GM20000 (cell line): Measurements from ENCODE around the gene KRTAP10-3.
"Not testable (repeated sequence)": the region's sequence is repeated elsewhere in the genome, so short reads cannot be mapped to it uniquely, and the experiment has no call there.

ENCODE experiments used
- DNase-seq: peaks from one replicate; pipeline ENCODE4 v3.0.0; 2012; ENCODE audit warnings: low spot score
- TF ChIP-seq, protein P1 (sequence below): IDR thresholded peaks from 2 replicates; pipeline ENCODE4 v1.5.1; 2012; ENCODE audit warnings: mild to moderate bottlenecking, control low read depth; ENCODE audit errors: extremely low read depth, missing control alignments

The KRTAP10-3 gene

DNA sequence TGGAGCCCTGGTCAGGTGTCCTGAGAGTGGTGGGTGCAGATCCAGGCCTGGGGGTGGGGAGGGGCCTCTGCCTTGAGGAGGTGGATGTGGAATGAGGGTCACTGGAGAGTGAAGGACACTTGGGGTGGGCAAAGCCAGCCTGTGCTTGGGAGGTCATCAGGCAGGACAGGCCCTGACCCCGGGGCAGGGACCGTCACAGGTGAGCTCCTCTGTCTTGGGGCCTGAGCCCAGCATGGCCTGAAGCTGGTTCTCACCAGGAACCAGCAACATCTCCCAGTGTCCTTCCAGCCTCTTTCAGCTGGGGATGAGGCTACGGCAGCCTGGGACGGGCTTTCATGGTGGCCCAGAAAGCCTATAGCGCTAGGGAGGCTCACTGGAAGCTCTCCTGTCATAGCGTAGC is 6.5 kb downstream of the KRTAP10-3 start:
- TF ChIP-seq, protein P1, sequence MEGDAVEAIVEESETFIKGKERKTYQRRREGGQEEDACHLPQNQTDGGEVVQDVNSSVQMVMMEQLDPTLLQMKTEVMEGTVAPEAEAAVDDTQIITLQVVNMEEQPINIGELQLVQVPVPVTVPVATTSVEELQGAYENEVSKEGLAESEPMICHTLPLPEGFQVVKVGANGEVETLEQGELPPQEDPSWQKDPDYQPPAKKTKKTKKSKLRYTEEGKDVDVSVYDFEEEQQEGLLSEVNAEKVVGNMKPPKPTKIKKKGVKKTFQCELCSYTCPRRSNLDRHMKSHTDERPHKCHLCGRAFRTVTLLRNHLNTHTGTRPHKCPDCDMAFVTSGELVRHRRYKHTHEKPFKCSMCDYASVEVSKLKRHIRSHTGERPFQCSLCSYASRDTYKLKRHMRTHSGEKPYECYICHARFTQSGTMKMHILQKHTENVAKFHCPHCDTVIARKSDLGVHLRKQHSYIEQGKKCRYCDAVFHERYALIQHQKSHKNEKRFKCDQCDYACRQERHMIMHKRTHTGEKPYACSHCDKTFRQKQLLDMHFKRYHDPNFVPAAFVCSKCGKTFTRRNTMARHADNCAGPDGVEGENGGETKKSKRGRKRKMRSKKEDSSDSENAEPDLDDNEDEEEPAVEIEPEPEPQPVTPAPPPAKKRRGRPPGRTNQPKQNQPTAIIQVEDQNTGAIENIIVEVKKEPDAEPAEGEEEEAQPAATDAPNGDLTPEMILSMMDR: no peak
- DNase-seq: no peak

DNA sequence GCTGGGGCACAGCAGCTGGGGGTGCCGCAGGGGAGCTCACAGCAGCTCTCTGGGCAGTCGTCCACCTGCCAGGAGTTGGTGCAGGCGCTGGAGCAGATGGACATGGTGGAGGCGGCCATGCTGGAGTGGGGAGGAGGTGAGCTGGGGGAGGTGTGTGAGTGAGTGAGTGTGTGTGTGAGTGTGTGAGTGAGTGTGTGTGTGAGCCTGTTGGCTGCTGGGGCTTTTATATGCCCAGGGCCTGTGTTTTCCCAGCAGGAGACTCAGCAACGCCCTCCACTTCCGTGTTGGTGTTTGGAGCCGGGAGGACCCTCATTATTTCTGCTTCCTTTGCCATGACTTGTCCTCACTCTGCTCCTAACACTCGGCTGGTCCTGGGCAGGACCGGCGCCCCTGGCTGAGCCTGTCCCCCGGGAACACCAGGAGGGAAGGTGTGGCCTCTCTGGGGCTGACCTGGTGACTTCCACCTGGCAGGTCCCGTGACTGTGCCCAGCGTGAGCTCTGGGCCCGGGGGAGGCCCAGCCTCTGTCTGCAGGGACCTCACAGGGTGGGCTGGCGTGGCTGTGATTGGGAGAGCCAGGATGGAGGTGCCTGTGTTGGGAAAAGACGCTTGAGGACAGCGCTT is 7.1 kb downstream of the KRTAP10-3 start, which contains the start of gene KRTAP10-2:
KRTAP10-2 (minus strand) TSS at position 166 of the 622 bp plus-strand sequence; CDS start at position 119, 47 bp downstream.
- DNase-seq: no peak
- TF ChIP-seq, protein P1: no peak

DNA sequence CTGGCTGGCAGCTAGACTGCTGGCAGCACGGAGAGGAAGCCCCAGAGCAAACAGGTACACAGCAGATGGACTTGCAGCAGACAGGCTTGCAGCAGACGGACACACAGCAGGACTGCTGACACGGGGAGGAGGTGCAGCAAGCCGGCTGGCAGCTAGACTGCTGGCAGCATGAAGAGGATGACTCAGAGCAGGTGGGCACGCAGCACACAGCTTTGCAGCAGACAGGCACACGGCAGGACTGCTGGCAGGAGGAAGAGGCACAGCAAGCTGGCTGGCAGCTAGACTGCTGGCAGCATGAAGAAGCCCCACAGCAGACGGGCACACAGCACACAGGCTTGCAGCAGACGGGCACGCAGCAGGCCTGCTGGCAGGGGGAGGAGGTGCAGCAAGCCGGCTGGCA is 7.8 kb downstream of the KRTAP10-3 start:
- TF ChIP-seq, protein P1: no peak
- no peak for DNase-seq

DNA sequence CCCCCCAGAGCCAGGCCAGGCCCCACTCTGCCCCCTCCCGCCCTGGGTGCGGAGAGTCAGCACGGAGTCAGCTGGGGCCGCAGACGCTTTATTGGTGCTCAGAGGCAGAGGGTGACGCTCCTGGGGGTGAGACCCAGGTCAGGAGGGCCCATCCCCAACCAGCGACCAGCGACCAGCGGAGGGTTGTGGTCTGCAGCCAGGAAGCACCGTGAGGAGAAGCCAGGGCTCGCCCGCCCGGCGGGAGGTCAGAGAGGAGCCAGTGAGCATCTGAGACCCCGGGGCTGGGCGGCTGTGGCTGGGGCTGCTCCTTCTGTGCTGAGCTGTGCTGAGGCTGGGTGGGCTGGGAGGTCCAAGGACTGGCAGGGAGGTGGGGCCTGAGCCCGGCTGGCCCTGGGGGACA is 8.3 kb downstream of the KRTAP10-3 start:
- DNase-seq: not testable (repeated sequence)

DNA sequence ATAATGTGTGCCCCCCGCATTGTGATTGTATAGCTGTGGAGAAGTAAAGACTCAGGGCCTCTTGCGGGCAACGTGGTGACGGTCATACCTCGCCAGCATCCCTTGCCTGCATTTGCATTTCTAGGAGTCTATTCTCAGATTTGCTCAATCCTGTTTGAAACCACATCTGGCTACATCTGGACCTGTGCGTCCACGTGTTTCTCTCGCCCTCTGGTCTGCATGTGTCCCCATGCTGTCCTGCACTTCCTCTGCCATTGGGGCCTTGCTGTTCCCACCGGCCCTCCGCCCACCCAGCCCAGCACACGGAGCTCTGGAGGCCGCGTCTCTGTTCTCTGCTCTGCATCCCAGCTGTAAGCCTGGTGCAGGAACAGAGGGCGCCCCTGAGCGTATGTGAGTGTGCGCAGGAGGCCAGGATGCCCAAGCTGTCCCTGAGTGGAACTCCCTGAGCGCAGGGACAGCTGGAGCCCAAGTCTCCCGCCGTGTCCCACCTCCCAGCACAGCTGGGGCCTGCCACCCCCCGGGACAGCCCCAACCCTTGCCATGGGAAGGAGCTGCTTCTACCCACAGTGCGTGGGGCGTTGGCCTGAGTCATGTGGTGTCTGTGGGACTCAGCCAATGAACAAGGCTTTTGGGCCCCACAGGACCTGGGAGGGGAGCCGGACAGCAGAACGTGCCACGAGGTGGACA is 8.9 kb downstream of the KRTAP10-3 start:
- no peak for DNase-seq
- TF ChIP-seq, protein P1: no peak

DNA sequence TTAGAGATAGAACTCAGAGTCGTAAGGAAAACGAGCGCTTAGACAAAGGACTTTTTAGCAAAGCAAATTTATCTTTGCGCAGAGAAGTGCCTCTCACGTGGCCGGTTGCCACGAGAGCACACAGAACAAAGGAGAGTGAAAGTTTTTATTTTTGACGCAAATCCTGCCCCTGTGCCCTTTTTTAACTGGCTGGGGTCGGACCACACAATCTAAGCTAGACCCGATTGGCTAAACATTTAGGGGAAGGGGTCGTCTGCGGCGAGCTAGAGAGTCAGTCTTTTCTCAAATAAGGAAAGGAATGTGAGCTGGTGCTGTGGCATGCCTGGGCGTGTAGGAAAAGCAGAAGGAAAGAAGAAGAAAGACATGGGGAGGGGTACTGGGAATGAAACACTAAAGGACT is 9.7 kb downstream of the KRTAP10-3 start:
- no peak for DNase-seq

DNA sequence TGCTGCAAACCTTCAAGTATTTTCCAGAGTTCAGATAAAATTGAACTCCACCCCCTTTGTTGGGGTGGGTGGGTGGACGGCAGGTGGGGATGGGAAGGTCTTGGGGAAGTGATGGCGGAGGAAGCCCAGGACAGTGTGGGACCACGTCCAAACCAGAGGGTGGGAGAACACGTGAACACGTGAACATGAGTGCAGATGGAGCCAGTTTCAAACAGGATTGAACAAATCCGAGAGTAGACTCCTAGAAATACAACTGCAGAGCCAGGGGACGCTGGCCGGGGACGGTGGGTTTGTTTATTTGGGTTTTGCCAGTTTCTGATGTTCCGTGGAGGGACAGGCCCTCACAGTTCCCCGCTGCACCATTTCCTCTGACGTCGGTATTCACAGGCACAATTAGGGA is 10.2 kb downstream of the KRTAP10-3 start:
- DNase-seq: no peak
- TF ChIP-seq, protein P1: no peak

More for the DNA sequence above, 9.7 kb downstream of the KRTAP10-3 start:
- TF ChIP-seq, protein P1: no peak
